Measurements from ENCODE around the gene MSL3.
A peak's percentile ranks its signal among the peaks of the same experiment; 100 is the strongest.

MSL3 gene

GRCh38 chrX:11766487-11766886, 8.4 kb downstream of the MSL3 start:
- ChIA-PET POLR2A (ENCODE audit: low non-redundant PET) (no interaction called here), CTCF (no interaction called here)
- no peak for DNase-seq (ENCODE audit: low spot score)
- TF ChIP-seq, protein P1, sequence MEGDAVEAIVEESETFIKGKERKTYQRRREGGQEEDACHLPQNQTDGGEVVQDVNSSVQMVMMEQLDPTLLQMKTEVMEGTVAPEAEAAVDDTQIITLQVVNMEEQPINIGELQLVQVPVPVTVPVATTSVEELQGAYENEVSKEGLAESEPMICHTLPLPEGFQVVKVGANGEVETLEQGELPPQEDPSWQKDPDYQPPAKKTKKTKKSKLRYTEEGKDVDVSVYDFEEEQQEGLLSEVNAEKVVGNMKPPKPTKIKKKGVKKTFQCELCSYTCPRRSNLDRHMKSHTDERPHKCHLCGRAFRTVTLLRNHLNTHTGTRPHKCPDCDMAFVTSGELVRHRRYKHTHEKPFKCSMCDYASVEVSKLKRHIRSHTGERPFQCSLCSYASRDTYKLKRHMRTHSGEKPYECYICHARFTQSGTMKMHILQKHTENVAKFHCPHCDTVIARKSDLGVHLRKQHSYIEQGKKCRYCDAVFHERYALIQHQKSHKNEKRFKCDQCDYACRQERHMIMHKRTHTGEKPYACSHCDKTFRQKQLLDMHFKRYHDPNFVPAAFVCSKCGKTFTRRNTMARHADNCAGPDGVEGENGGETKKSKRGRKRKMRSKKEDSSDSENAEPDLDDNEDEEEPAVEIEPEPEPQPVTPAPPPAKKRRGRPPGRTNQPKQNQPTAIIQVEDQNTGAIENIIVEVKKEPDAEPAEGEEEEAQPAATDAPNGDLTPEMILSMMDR (conservative IDR thresholded peaks at IDR 0.05; ENCODE audit: low read depth), result no peak
- no peak overlapping the region for H3K27ac ChIP-seq

DNA sequence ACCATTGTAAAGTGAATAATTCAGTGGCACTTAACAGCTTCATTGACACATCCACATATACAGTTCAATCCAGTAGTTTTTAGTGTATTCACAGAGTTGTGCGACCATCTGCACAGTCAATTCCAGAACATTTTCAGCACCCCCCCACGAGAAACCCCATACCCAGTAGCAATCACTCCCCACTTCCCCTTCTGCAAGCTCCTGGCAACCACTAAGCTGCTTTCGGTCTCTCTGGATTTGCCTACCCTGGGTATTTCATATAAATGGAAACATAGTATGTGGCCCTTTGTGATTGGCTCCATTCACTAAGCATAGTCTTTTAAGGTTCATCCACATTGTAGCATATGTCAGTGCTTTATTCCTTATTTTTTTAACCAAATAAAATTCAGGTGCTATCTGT, 10.0 kb downstream of the MSL3 start:
- TF ChIP-seq, protein P1 (conservative IDR thresholded peaks at IDR 0.05; ENCODE audit: low read depth), result no peak
- CTCF ChIA-PET, result no interaction called here
- no peak overlapping the region for H3K27ac ChIP-seq
- no peak for DNase-seq (ENCODE audit: low spot score)
- POLR2A ChIA-PET (ENCODE audit: low non-redundant PET), result no interaction called here

- peak; percentile 42 for DNase-seq (ENCODE audit: low spot score)
- TF ChIP-seq, protein P1 (conservative IDR thresholded peaks at IDR 0.05; ENCODE audit: low read depth), result peak; percentile 79
- POLR2A ChIA-PET (ENCODE audit: low non-redundant PET), result no interaction called here
- CTCF ChIA-PET, result interaction anchor here (0.5 to 1.0 kb wide), 3 partner anchors 279 to 1758 kb away, joined by 3 to 4 read pairs (median 3); no protein-coding TSS in a partner anchor
- no peak overlapping the region for H3K27ac ChIP-seq
Measured at GRCh38 chrX:11770320-11770719, 12.3 kb downstream of the MSL3 start.

- POLR2A ChIA-PET (ENCODE audit: low non-redundant PET), result no interaction called here
- DNase-seq (ENCODE audit: low spot score), result no peak
- H3K27ac ChIP-seq, result no peak overlapping the region
- CTCF ChIA-PET, result no interaction called here
- TF ChIP-seq, protein P1 (conservative IDR thresholded peaks at IDR 0.05; ENCODE audit: low read depth), result no peak
Measured at GRCh38 chrX:11778230-11778629, 20.2 kb downstream of the MSL3 start.

DNA sequence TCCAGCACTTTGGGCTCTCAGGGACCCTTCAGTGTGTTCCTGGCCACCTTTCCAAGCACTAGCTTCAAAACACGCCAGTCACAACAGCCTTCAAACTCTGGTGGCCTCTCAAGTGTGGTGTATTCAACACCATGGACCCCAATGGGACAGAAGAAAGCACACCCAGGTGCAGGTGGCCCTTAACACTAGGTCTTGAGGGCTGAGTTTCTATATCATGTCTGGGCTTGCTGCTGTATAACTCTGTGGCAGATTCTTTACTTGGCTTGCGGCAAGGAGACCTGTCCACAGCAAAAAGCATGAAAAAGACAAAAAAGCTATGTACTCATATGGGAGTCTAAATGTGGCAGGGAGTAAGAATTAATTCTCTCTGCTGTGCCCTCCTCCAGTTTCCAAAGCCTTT, 23.1 kb downstream of the MSL3 start:
- POLR2A ChIA-PET (ENCODE audit: low non-redundant PET), result no interaction called here
- TF ChIP-seq, protein P1 (conservative IDR thresholded peaks at IDR 0.05; ENCODE audit: low read depth), result no peak
- CTCF ChIA-PET, result no interaction called here
- H3K27ac ChIP-seq, result no peak overlapping the region
- no peak for DNase-seq (ENCODE audit: low spot score)

DNA sequence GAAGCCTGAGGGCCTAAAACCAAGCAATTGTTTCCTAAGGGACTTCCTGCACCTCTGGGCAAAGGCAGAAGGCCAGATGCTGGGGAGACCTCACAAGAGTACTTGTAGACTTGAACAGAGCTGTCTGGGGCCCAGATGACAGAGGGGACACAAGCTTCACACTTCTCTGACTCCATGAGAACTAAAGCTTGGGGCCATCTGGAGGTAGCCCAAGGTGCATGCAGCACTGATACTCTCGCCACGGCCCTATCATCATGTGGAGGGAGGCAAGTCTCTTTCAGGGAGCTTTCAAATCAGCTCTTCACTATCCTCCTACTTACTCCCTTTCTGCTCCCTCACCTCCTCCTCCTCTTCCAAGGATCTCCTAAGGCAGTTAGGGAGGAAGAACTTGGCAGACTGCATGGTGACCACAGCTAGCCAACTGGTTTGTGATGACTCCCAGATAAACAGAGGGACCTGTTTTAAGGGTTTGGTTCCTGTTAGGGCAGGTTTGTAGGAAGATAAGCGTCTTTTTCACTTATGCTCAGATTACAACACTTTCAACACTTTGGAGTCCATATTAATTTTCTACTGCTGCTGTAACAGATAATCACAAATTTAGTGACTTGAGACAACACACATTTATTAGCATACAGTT, 23.8 kb downstream of the MSL3 start:
- DNase-seq (ENCODE audit: low spot score), result no peak
- no peak overlapping the region for H3K27ac ChIP-seq
- ChIA-PET CTCF (no interaction called here), POLR2A (ENCODE audit: low non-redundant PET) (no interaction called here)
- TF ChIP-seq, protein P1 (conservative IDR thresholded peaks at IDR 0.05; ENCODE audit: low read depth), result no peak
